Osteoblast (primary cell): Measurements from ENCODE around the gene REV1. TPM values are rescaled to one million over a fixed set of nuclear protein-coding genes. Genes with fewer than 3 reads are reported as not detected.

Experiments
- DNase-seq: peaks from one replicate; pipeline ENCODE4 v3.0.0; 2011; ENCODE audit warnings: low spot score, mixed read lengths; ENCODE audit not compliant: insufficient read length; ENCODE audit errors: missing footprints
- H2AFZ ChIP-seq: 2 replicates; pipeline ENCODE4 v1.6.0; 2011; ENCODE audit warnings: mild to moderate bottlenecking, low read length
- H3K27ac ChIP-seq: 2 replicates; pipeline ENCODE4 v1.5.1; 2011; ENCODE audit warnings: mild to moderate bottlenecking, low read depth, low read length, moderate library complexity
- H3K27me3 ChIP-seq: 2 replicates; pipeline ENCODE4 v1.6.0; 2012; ENCODE audit warnings: mild to moderate bottlenecking, control low read depth, inconsistent platforms, low read length, moderate library complexity; ENCODE audit not compliant: insufficient read depth
- H3K36me3 ChIP-seq: 2 replicates; pipeline ENCODE4 v1.5.1; 2011; ENCODE audit warnings: mild to moderate bottlenecking, low read length, control low read depth, moderate library complexity; ENCODE audit not compliant: insufficient read depth
- H3K4me1 ChIP-seq: 2 replicates; pipeline ENCODE4 v1.5.1; 2011; ENCODE audit warnings: mild to moderate bottlenecking, low read length, control low read depth, moderate library complexity; ENCODE audit not compliant: insufficient read depth
- H3K4me2 ChIP-seq: 2 replicates; pipeline ENCODE4 v1.6.0; 2011; ENCODE audit warnings: mild to moderate bottlenecking, low read length; ENCODE audit not compliant: insufficient read depth
- H3K4me3 ChIP-seq: fragments of 200-600 bp; sonication (generic); 3 replicates; pipeline ENCODE4 v1.5.1; 2012; ENCODE audit warnings: mild to moderate bottlenecking, low read length, inconsistent platforms; ENCODE audit not compliant: insufficient read depth
- H3K79me2 ChIP-seq: 2 replicates; pipeline ENCODE4 v1.6.0; 2012; ENCODE audit warnings: mild to moderate bottlenecking, low read length, control low read depth, inconsistent platforms; ENCODE audit not compliant: insufficient read depth
- H3K9me3 ChIP-seq: 2 replicates; pipeline ENCODE4 v1.5.1; 2011; ENCODE audit warnings: low read depth, low read length, control low read depth
- H4K20me1 ChIP-seq: 2 replicates; pipeline ENCODE4 v1.6.0; 2012; ENCODE audit warnings: mild to moderate bottlenecking, low read length, control low read depth; ENCODE audit not compliant: insufficient read depth
- total RNA-seq: library from RNA; depleted of rRNA; stranded (reverse); fragments of >200 nt; gene quantifications from 2 replicates; pipeline ENCODE4 v1.2.3, GENCODE V29; 2012
- TF ChIP-seq, protein P1 (sequence below): IDR thresholded peaks from 2 replicates; pipeline ENCODE4 v1.5.1; 2011; ENCODE audit warnings: mild to moderate bottlenecking, low read depth, low read length, moderate library complexity; ENCODE audit errors: extremely low read depth

The REV1 gene
- total RNA-seq, 1 donor: 37.3 TPM

GRCh38 chr2:99430614-99431291 lies 59.1 kb downstream of the REV1 start:
- H3K9me3 ChIP-seq: no peaks in the 10 kb centered on the region
- peak; percentile 72 for DNase-seq
- H2AFZ ChIP-seq: no peak overlapping the region
- no peak overlapping the region for H3K27ac ChIP-seq
- peaks cover 13% of the 10 kb centered on the region for H3K36me3 ChIP-seq
- peaks cover 11% of the 10 kb centered on the region for H3K79me2 ChIP-seq
- H3K4me3 ChIP-seq: no peak overlapping the region
- peaks cover 13% of the 10 kb centered on the region for H3K4me1 ChIP-seq
- H4K20me1 ChIP-seq: peaks cover 12% of the 10 kb centered on the region
- H3K27me3 ChIP-seq: no peaks in the 10 kb centered on the region
- TF ChIP-seq, protein P1, sequence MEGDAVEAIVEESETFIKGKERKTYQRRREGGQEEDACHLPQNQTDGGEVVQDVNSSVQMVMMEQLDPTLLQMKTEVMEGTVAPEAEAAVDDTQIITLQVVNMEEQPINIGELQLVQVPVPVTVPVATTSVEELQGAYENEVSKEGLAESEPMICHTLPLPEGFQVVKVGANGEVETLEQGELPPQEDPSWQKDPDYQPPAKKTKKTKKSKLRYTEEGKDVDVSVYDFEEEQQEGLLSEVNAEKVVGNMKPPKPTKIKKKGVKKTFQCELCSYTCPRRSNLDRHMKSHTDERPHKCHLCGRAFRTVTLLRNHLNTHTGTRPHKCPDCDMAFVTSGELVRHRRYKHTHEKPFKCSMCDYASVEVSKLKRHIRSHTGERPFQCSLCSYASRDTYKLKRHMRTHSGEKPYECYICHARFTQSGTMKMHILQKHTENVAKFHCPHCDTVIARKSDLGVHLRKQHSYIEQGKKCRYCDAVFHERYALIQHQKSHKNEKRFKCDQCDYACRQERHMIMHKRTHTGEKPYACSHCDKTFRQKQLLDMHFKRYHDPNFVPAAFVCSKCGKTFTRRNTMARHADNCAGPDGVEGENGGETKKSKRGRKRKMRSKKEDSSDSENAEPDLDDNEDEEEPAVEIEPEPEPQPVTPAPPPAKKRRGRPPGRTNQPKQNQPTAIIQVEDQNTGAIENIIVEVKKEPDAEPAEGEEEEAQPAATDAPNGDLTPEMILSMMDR: no peak
- peak overlapping the region; percentile 20 for H3K4me2 ChIP-seq

GRCh38 chr2:99425022-99425421 lies 64.8 kb downstream of the REV1 start:
- peaks cover 34% of the 10 kb centered on the region for H3K36me3 ChIP-seq
- TF ChIP-seq, protein P1: no peak
- peaks cover 18% of the 10 kb centered on the region for H3K4me1 ChIP-seq
- no peak overlapping the region for H3K4me3 ChIP-seq
- no peak for DNase-seq
- H3K4me2 ChIP-seq: no peak overlapping the region
- no peaks in the 10 kb centered on the region for H3K27me3 ChIP-seq
- peaks cover 2% of the 10 kb centered on the region for H4K20me1 ChIP-seq
- peaks cover 3% of the 10 kb centered on the region for H3K79me2 ChIP-seq
- H3K9me3 ChIP-seq: no peaks in the 10 kb centered on the region
- H3K27ac ChIP-seq: peak overlapping the region; percentile 23
- no peak overlapping the region for H2AFZ ChIP-seq

DNA sequence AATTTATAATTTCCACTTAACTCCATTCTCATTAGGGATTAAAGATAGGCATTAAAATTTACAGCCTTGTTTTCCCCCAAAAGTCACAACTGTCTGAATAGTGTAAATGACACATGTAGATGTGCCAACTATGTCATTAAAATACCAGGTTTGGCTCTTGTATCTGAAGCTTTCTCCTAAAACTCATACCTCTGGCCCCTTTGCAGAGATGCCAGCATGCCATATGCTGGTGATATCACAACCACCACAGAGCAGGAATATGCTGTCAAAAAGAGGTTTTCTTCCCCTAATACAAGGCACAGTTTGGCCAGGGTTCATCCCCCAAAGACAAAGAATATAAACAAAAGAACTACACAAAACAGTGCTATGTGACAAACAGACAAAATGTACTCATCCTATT lies 65.4 kb downstream of the REV1 start:
- DNase-seq: no peak
- H3K27me3 ChIP-seq: no peaks in the 10 kb centered on the region
- no peak overlapping the region for H3K4me3 ChIP-seq
- peaks cover 30% of the 10 kb centered on the region for H3K36me3 ChIP-seq
- peaks cover 3% of the 10 kb centered on the region for H3K79me2 ChIP-seq
- peaks cover 2% of the 10 kb centered on the region for H4K20me1 ChIP-seq
- no peak overlapping the region for H3K4me2 ChIP-seq
- no peak overlapping the region for H2AFZ ChIP-seq
- H3K9me3 ChIP-seq: no peaks in the 10 kb centered on the region
- peaks cover 23% of the 10 kb centered on the region for H3K4me1 ChIP-seq
- H3K27ac ChIP-seq: peak overlapping the region; percentile 23
- TF ChIP-seq, protein P1: no peak

- Histone ChIP-seq H3K4me3 (no peak overlapping the region), H3K27ac (no peak overlapping the region), H3K27me3 (no peaks in the 10 kb centered on the region), H3K36me3 (peaks cover 30% of the 10 kb centered on the region), H4K20me1 (no peaks in the 10 kb centered on the region), H3K79me2 (peaks cover 3% of the 10 kb centered on the region), H3K4me2 (no peak overlapping the region), H2AFZ (no peak overlapping the region), H3K9me3 (no peaks in the 10 kb centered on the region), H3K4me1 (peaks cover 23% of the 10 kb centered on the region)
- no peak for DNase-seq
- TF ChIP-seq, protein P1: no peak
These were observed 67.2 kb downstream of the REV1 start for GRCh38 chr2:99422599-99422998.
